HG03354 (cell line): Measurements from ENCODE around the gene MED20.

Source experiments
- ATAC-seq: cut with Tn5 transposase; IDR thresholded peaks from one replicate; pipeline ENCODE4 v1.9.1; 2021; ENCODE audit warnings: mild to moderate bottlenecking; ENCODE audit not compliant: unreplicated experiment, poor library complexity, severe bottlenecking

MED20 gene

GRCh38 chr6:41859356-41859755 lies 61.6 kb downstream of the MED20 start:
- ATAC-seq = no peak

GRCh38 chr6:41858703-41859102 lies 62.2 kb downstream of the MED20 start:
- ATAC-seq = no peak
